ENCODE data around the gene TSPAN17.

DNA sequence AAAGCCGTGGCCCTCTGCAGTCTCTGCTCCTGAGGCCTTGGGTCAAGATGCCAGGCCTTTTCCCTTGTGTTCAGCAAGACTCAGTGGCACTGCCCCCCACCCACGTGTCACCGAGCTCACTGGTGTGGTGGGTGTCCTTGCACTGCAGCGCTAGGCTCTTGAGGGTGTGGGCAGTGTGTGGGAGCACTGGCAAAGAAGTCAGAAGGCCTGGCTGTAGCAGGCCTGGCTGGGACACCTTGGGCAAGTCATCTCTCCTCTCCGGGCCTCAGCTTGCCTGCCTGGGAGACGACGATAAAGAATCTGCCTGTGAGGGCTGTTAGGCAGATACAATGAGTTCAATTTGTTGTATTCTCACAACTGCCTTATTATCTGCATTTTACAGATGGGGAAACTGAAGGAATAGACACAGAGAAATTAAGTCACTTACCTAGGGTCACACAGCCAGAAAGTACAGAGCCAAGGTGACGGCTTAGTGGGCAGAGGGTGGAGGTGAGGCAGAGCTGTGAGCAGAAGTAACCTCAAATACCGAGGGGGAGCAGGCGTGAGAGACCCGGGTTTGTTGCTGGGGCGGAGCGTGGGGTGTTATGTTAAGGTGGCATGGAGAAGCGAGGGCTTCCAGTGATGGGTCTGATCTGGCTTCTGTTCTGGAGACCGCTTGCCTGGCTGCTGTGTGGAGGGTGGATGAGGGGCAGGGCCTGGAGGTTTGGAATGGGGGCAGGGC lies 1.4 kb downstream of the TSPAN17 start:
- no peak for TF ChIP-seq POLR2A (IDR thresholded peaks at IDR 0.05)
- TF ChIP-seq, protein P1, sequence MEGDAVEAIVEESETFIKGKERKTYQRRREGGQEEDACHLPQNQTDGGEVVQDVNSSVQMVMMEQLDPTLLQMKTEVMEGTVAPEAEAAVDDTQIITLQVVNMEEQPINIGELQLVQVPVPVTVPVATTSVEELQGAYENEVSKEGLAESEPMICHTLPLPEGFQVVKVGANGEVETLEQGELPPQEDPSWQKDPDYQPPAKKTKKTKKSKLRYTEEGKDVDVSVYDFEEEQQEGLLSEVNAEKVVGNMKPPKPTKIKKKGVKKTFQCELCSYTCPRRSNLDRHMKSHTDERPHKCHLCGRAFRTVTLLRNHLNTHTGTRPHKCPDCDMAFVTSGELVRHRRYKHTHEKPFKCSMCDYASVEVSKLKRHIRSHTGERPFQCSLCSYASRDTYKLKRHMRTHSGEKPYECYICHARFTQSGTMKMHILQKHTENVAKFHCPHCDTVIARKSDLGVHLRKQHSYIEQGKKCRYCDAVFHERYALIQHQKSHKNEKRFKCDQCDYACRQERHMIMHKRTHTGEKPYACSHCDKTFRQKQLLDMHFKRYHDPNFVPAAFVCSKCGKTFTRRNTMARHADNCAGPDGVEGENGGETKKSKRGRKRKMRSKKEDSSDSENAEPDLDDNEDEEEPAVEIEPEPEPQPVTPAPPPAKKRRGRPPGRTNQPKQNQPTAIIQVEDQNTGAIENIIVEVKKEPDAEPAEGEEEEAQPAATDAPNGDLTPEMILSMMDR (IDR thresholded peaks at IDR 0.05): no peak

All from lower leg skin (tissue), 3 donors.